BJ (cell line): Measurements from ENCODE around the gene STAT5B. TPM values are rescaled to one million over a fixed set of nuclear protein-coding genes. Genes with fewer than 3 reads are reported as not detected.

Source experiments
- CTCF ChIA-PET: fragments of 350-600 bp; formaldehyde crosslinking; extraction: SDS; loops from one replicate; lab custom pipeline; 2021; ENCODE audit warnings: antibody characterized with exemption, inconsistent platforms; lab: Yijun Ruan, JAX
- POLR2A ChIA-PET: fragments of 300-600 bp; sonication (Branson Sonifier 250); formaldehyde crosslinking; extraction: SDS; loops from one replicate; lab custom pipeline; 2021; ENCODE audit warnings: antibody characterized with exemption; lab: Charles Lee
- DNase-seq: peaks from one replicate; pipeline ENCODE4 v3.0.0-alpha.2; 2011; ENCODE audit warnings: low read depth
- H3K27me3 ChIP-seq: 2 replicates; pipeline ENCODE4 v1.6.0; 2011; ENCODE audit warnings: low read length; ENCODE audit not compliant: control insufficient read depth, insufficient read depth
- H3K36me3 ChIP-seq: 2 replicates; pipeline ENCODE4 v1.5.1; 2011; ENCODE audit warnings: low read length; ENCODE audit not compliant: control insufficient read depth, insufficient read depth
- H3K4me3 ChIP-seq: 2 replicates; pipeline ENCODE4 v1.5.1; 2011; ENCODE audit warnings: low read depth, mild to moderate bottlenecking, control low read depth, low read length
- CTCF ChIP-seq: IDR thresholded peaks from 2 replicates; pipeline ENCODE4 v1.5.1; 2011; ENCODE audit warnings: low read depth, mild to moderate bottlenecking, control low read depth, inconsistent platforms, low read length, moderate library complexity; ENCODE audit not compliant: insufficient read depth
- polyA plus RNA-seq: library from polyadenylated mRNA; depleted of rRNA; stranded (reverse); fragments of >200 nt; gene quantifications from 2 replicates; pipeline ENCODE4 v1.2.3, GENCODE V29; 2011

STAT5B gene
- polyA plus RNA-seq, 1 experiment, result 37.2 TPM

GRCh38 chr17:42271779-42272035 lies 4.5 kb downstream of the STAT5B start:
- no peaks in the 10 kb centered on the region for H3K27me3 ChIP-seq
- ChIA-PET CTCF (interaction anchor here (1.2 to 1.7 kb wide), 2 partner anchors 47 to 49 kb away, joined by 3 to 4 read pairs; no protein-coding TSS in a partner anchor), POLR2A (no interaction called here)
- no peak overlapping the region for H3K4me3 ChIP-seq
- DNase-seq, result no peak
- TF ChIP-seq CTCF, result no peak
- H3K36me3 ChIP-seq, result no peaks in the 10 kb centered on the region

- no peak for DNase-seq
- no peak for TF ChIP-seq CTCF
- H3K27me3 ChIP-seq, result no peaks in the 10 kb centered on the region
- ChIA-PET CTCF (interaction anchor here (1.2 to 2.6 kb wide), 3 partner anchors 46 to 49 kb away, joined by 3 to 11 read pairs (median 4); no protein-coding TSS in a partner anchor), POLR2A (no interaction called here)
- no peaks in the 10 kb centered on the region for H3K36me3 ChIP-seq
- no peak overlapping the region for H3K4me3 ChIP-seq
Observed at GRCh38 chr17:42271006-42271778, 5.0 kb downstream of the STAT5B start.

GRCh38 chr17:42270596-42270995 lies 5.6 kb downstream of the STAT5B start:
- no peaks in the 10 kb centered on the region for H3K36me3 ChIP-seq
- no peak for TF ChIP-seq CTCF
- DNase-seq, result no peak
- POLR2A ChIA-PET, result no interaction called here
- H3K4me3 ChIP-seq, result no peak overlapping the region
- no peaks in the 10 kb centered on the region for H3K27me3 ChIP-seq
- CTCF ChIA-PET, result interaction anchor here (2.6 kb wide), 1 partner anchor 49 kb away, joined by 11 read pairs; no protein-coding TSS in a partner anchor

- CTCF ChIA-PET, result interaction anchor here (2.6 kb wide), 1 partner anchor 48 kb away, joined by 11 read pairs; no protein-coding TSS in a partner anchor
Observed at GRCh38 chr17:42270170-42270535, 6.0 kb downstream of the STAT5B start.

More at GRCh38 chr17:42270170-42270535, 6.0 kb downstream of the STAT5B start:
- DNase-seq, result no peak
- H3K27me3 ChIP-seq, result no peaks in the 10 kb centered on the region
- no peaks in the 10 kb centered on the region for H3K36me3 ChIP-seq
- no peak for TF ChIP-seq CTCF
- no peak overlapping the region for H3K4me3 ChIP-seq
- POLR2A ChIA-PET, result interaction anchor here (0.7 kb wide), 1 partner anchor 153 kb away, joined by 7 read pairs; the partner anchor contains the start of gene CAVIN1
